ENCODE data around the gene SLC16A3. TPM values are rescaled to one million over a fixed set of nuclear protein-coding genes. Genes with fewer than 3 reads are reported as not detected.

Gene SLC16A3
- total RNA-seq, 2 experiments from 2014 or later: 183 to 193 TPM

GRCh38 chr17:82199496-82199895 lies 29.3 kb upstream of the SLC16A3 start:
- Mint-ChIP-seq H3K36me3 (ENCODE audit: low read depth) (peaks cover 38% of the 10 kb centered on the region), H3K27ac (peak overlapping the region; percentile 87), H3K4me3 (no peak overlapping the region), H3K9me3 (no peaks in the 10 kb centered on the region), H3K27me3 (no peaks in the 10 kb centered on the region), H3K4me1 (ENCODE audit: low read depth) (peaks cover 51% of the 10 kb centered on the region)
- DNase-seq: no peak
- ChIA-PET CTCF (interaction anchor here (2.1 kb wide), 1 partner anchor 39 kb away, joined by 7 read pairs; no protein-coding TSS in a partner anchor), POLR2A (interaction anchor here (0.7 to 1.4 kb wide), 2 partner anchors 93 to 186 kb away, joined by 3 read pairs; no protein-coding TSS in a partner anchor)
- no peak for TF ChIP-seq CTCF (IDR thresholded peaks at IDR 0.05)
- no peak for ATAC-seq
- intact Hi-C loops (cut with micrococcal nuclease): no loop called here

- TF ChIP-seq CTCF (IDR thresholded peaks at IDR 0.05): no peak
- Mint-ChIP-seq H3K27me3 (no peaks in the 10 kb centered on the region), H3K27ac (peak overlapping the region; percentile 87), H3K9me3 (no peaks in the 10 kb centered on the region), H3K4me3 (peak overlapping the region; percentile 55), H3K4me1 (ENCODE audit: low read depth) (peaks cover 56% of the 10 kb centered on the region), H3K36me3 (ENCODE audit: low read depth) (peaks cover 33% of the 10 kb centered on the region)
- ChIA-PET POLR2A (interaction anchor here (0.8 to 1.4 kb wide), 3 partner anchors 35 to 162 kb away, joined by 3 read pairs; partner anchors contain the start of gene DCXR), CTCF (interaction anchor here (1.4 to 2.1 kb wide), 6 partner anchors 14 to 179 kb away, joined by 3 to 7 read pairs (median 6); no protein-coding TSS in a partner anchor)
- intact Hi-C loops (cut with micrococcal nuclease): no loop called here
- DNase-seq (no peak), ATAC-seq (no peak)
Observed at GRCh38 chr17:82200135-82200534, 28.7 kb upstream of the SLC16A3 start.

- intact Hi-C loops (cut with micrococcal nuclease): no loop called here
- peak overlapping the region; percentile 55 for H3K4me3 Mint-ChIP-seq
- H3K9me3 Mint-ChIP-seq: no peaks in the 10 kb centered on the region
- no peaks in the 10 kb centered on the region for H3K27me3 Mint-ChIP-seq
- DNase-seq: peak; percentile 92
- TF ChIP-seq CTCF (IDR thresholded peaks at IDR 0.05): no peak
- ATAC-seq: peak; percentile 90
- H3K36me3 Mint-ChIP-seq (ENCODE audit: low read depth): peaks cover 29% of the 10 kb centered on the region
- H3K27ac Mint-ChIP-seq: peak overlapping the region; percentile 87
- ChIA-PET POLR2A (interaction anchor here (0.8 to 1.4 kb wide), 5 partner anchors 34 to 284 kb away, joined by 3 read pairs; partner anchors contain the start of genes DCXR and SIRT7), CTCF (interaction anchor here (1.2 to 1.6 kb wide), 8 partner anchors 13 to 284 kb away, joined by 3 to 6 read pairs (median 4); no protein-coding TSS in a partner anchor)
- peaks cover 64% of the 10 kb centered on the region for H3K4me1 Mint-ChIP-seq (ENCODE audit: low read depth)
Observed at GRCh38 chr17:82200743-82201497, 27.9 kb upstream of the SLC16A3 start.

GRCh38 chr17:82201498-82201910 lies 27.3 kb upstream of the SLC16A3 start:
- H3K9me3 Mint-ChIP-seq: no peaks in the 10 kb centered on the region
- H3K4me1 Mint-ChIP-seq (ENCODE audit: low read depth): peaks cover 70% of the 10 kb centered on the region
- peak overlapping the region; percentile 30 for H3K27ac Mint-ChIP-seq
- no peak for TF ChIP-seq CTCF (IDR thresholded peaks at IDR 0.05)
- H3K36me3 Mint-ChIP-seq (ENCODE audit: low read depth): peaks cover 28% of the 10 kb centered on the region
- no peak overlapping the region for H3K4me3 Mint-ChIP-seq
- POLR2A ChIA-PET: interaction anchor here (0.9 to 2.6 kb wide), 3 partner anchors 11 to 284 kb away, joined by 3 to 13 read pairs (median 3); partner anchors contain the start of genes CCDC57 and SIRT7
- intact Hi-C loops (cut with micrococcal nuclease): no loop called here
- no peaks in the 10 kb centered on the region for H3K27me3 Mint-ChIP-seq
- DNase-seq: no peak
- CTCF ChIA-PET: interaction anchor here (1.2 to 1.6 kb wide), 7 partner anchors 12 to 284 kb away, joined by 3 to 6 read pairs (median 5); no protein-coding TSS in a partner anchor
- no peak for ATAC-seq
